ENCODE results near the gene COL27A1.

COL27A1 gene

DNA sequence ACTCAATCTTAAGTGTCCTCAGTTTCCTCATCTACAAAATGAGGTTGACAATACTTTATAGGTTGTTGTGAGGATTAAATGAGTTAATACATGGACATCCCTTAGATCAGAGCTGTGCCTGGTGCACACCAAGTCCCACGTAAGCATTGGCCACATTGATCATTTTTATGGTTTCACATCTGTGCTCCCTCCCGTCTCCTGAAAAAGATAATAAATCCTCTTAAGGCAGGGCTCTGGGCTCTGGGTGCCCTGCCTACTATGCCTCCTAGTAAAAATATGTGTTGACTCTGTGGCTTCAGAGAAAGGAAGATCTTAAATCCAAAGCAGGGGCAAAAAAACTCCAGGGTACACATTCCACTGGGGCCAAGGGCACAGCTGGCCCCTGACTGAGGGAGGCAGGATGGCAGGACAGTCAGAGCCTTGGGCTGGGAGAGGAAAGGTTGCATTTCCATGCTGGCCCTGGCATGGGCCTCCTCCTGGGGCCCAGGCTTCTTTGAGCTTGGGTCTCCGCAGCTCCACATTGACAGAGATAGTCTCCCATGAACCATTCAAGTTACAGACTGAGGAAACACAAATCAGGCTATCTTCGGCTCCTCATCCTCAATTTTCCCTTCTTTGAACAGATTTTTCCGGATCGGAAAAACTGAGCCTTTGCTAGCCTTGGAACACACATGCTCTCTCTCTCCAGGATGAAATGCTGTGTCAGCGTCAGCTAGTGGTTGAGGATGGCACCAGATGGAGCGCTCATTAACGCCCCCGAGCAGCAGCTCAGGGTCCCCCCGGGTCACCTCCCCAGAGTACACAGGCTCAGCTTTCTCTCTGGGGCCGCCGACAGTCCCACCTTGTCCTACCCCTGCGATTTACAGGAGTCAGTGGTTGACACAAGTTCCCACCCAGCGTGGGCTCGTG, 33.9 kb upstream of the COL27A1 start:
- no peaks in the 10 kb centered on the region for H3K36me3 ChIP-seq
- no peaks in the 10 kb centered on the region for H3K9me3 ChIP-seq
- no peak overlapping the region for H3K27ac ChIP-seq
- peaks cover 22% of the 10 kb centered on the region for H3K27me3 ChIP-seq
- H3K4me1 ChIP-seq (ENCODE audit: control insufficient read depth in 1 of 2, insufficient read depth in 1 of 2, low read depth in 1 of 2, low read length in 1 of 2): no peaks in the 10 kb centered on the region
- TF ChIP-seq, protein P1, sequence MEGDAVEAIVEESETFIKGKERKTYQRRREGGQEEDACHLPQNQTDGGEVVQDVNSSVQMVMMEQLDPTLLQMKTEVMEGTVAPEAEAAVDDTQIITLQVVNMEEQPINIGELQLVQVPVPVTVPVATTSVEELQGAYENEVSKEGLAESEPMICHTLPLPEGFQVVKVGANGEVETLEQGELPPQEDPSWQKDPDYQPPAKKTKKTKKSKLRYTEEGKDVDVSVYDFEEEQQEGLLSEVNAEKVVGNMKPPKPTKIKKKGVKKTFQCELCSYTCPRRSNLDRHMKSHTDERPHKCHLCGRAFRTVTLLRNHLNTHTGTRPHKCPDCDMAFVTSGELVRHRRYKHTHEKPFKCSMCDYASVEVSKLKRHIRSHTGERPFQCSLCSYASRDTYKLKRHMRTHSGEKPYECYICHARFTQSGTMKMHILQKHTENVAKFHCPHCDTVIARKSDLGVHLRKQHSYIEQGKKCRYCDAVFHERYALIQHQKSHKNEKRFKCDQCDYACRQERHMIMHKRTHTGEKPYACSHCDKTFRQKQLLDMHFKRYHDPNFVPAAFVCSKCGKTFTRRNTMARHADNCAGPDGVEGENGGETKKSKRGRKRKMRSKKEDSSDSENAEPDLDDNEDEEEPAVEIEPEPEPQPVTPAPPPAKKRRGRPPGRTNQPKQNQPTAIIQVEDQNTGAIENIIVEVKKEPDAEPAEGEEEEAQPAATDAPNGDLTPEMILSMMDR (IDR thresholded peaks at IDR 0.05): no peak
- no peak overlapping the region for H3K4me3 ChIP-seq (ENCODE audit: low read depth in 1 of 2, low read length in 1 of 2)

GRCh38 chr9:114122136-114123027, 33.0 kb upstream of the COL27A1 start:
- H3K27ac ChIP-seq: no peak overlapping the region
- peaks cover 25% of the 10 kb centered on the region for H3K27me3 ChIP-seq
- H3K4me1 ChIP-seq (ENCODE audit: control insufficient read depth in 1 of 2, insufficient read depth in 1 of 2, low read depth in 1 of 2, low read length in 1 of 2): no peaks in the 10 kb centered on the region
- TF ChIP-seq, protein P1 (IDR thresholded peaks at IDR 0.05): no peak
- no peaks in the 10 kb centered on the region for H3K36me3 ChIP-seq
- H3K9me3 ChIP-seq: no peaks in the 10 kb centered on the region
- H3K4me3 ChIP-seq (ENCODE audit: low read depth in 1 of 2, low read length in 1 of 2): no peak overlapping the region

DNA sequence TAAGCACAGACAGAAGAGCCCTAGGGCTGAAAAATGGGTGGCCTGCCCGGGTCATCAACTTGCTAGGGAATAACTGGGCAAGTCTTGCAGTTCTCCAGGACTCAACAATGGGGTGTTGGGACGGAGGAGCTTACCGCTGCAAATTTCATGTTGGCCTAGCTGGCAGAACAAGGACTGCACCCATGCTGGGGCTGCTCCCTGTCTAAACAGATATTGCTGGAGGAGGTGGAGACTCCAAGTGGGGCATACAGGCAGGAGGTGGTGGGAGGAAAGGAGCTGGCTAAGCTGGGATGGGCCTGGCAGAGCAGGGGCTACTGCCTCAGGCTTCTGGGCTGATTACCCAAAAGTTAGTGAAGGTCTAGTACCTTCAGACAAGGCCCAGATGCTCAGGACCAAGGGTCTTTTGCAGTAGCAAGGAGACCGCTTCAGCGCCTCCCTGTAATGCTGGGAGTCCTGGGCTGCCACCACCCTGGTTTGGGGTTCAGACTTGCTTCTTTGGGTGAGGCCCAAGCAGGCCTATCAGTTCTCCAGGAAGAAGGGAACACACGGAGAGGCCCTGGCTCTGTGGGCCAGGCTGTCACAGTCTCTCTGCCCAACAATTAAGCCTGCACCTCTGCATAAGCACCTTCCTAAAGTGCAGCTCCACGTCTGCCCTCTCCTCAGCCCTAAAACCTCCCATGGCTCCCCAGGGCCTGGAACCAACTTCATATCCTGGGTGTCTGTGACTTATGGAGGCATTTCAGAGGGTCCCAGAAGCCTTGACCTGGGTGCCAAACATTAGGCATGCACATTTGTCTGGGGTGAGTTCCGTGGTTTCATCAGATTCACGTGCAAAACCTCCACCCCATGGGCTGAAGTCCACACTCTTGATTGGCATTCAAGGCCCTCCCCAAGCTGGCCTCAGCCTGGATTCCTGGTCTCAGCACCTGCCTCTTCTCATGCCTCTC, 32.0 kb upstream of the COL27A1 start:
- no peak overlapping the region for H3K4me3 ChIP-seq (ENCODE audit: low read depth in 1 of 2, low read length in 1 of 2)
- no peak overlapping the region for H3K27ac ChIP-seq
- H3K27me3 ChIP-seq: peaks cover 16% of the 10 kb centered on the region
- H3K4me1 ChIP-seq (ENCODE audit: control insufficient read depth in 1 of 2, insufficient read depth in 1 of 2, low read depth in 1 of 2, low read length in 1 of 2): no peaks in the 10 kb centered on the region
- H3K36me3 ChIP-seq: no peaks in the 10 kb centered on the region
- TF ChIP-seq, protein P1 (IDR thresholded peaks at IDR 0.05): no peak
- no peaks in the 10 kb centered on the region for H3K9me3 ChIP-seq

- H3K36me3 ChIP-seq: no peaks in the 10 kb centered on the region
- TF ChIP-seq, protein P1 (IDR thresholded peaks at IDR 0.05): no peak
- no peak overlapping the region for H3K27ac ChIP-seq
- peaks cover 8% of the 10 kb centered on the region for H3K27me3 ChIP-seq
- no peaks in the 10 kb centered on the region for H3K4me1 ChIP-seq (ENCODE audit: control insufficient read depth in 1 of 2, insufficient read depth in 1 of 2, low read depth in 1 of 2, low read length in 1 of 2)
- no peaks in the 10 kb centered on the region for H3K9me3 ChIP-seq
- no peak overlapping the region for H3K4me3 ChIP-seq (ENCODE audit: low read depth in 1 of 2, low read length in 1 of 2)
Measured at GRCh38 chr9:114124138-114124537, 31.2 kb upstream of the COL27A1 start.

Measured in neutrophil (primary cell).